Astrocyte of the spinal cord (primary cell): ENCODE measurements around the gene RAP2A.

Source experiments
- DNase-seq: peaks from one replicate; pipeline ENCODE4 v3.0.0; 2011; ENCODE audit warnings: low read depth, low spot score
- H3K4me3 ChIP-seq: 2 replicates; pipeline ENCODE4 v1.5.1; 2011; ENCODE audit warnings: low read depth, mild to moderate bottlenecking, low read length, moderate library complexity
- CTCF ChIP-seq: IDR thresholded peaks from 2 replicates; pipeline ENCODE4 v1.5.1; 2012; ENCODE audit warnings: low read depth, mild to moderate bottlenecking, low read length, inconsistent platforms
- in situ Hi-C: cut with HindIII; loops from 2 replicates; pipeline ENCODE4 v1.10.0; 2017; ENCODE audit warnings: low sequenced_read_pairs

RAP2A gene

DNA sequence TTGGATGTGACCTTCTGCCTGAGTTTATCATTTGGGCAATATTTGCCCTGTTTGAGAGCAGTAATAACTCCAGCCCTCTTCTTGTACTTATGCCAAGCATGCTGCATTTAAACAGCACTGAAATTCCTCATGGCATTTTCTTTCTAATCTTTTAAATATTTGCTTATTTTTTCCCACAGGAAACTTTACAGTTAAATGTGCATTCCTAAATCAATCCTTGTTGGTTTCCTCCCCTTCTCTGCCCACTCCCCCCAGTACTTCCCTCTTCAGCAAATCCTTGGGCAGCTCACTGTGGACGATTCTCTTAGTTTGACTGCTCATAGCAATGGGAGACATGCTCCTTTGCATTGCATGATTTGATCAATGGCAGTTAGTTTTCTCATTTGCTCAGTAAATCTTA is 68.7 kb downstream of the RAP2A start:
- no peak for TF ChIP-seq CTCF
- in situ Hi-C loops, result no loop called here
- DNase-seq, result no peak
- H3K4me3 ChIP-seq, result no peak overlapping the region

GRCh38 chr13:97505017-97505416 is 71.0 kb downstream of the RAP2A start:
- in situ Hi-C loops, result no loop called here
- no peak overlapping the region for H3K4me3 ChIP-seq
- DNase-seq, result no peak
- TF ChIP-seq CTCF, result no peak

GRCh38 chr13:97506511-97506910 is 72.5 kb downstream of the RAP2A start:
- no peak overlapping the region for H3K4me3 ChIP-seq
- in situ Hi-C loops, result no loop called here
- no peak for TF ChIP-seq CTCF
- DNase-seq, result no peak

- no peak for TF ChIP-seq CTCF
- in situ Hi-C loops, result no loop called here
- no peak overlapping the region for H3K4me3 ChIP-seq
- DNase-seq, result no peak
These were observed 78.8 kb downstream of the RAP2A start for GRCh38 chr13:97512732-97513131.

GRCh38 chr13:97515643-97516042 is 81.7 kb downstream of the RAP2A start:
- no peak overlapping the region for H3K4me3 ChIP-seq
- no peak for TF ChIP-seq CTCF
- DNase-seq, result no peak
- in situ Hi-C loops, result no loop called here

GRCh38 chr13:97517967-97518366 is 84.0 kb downstream of the RAP2A start:
- DNase-seq, result no peak
- in situ Hi-C loops, result no loop called here
- H3K4me3 ChIP-seq, result no peak overlapping the region
- TF ChIP-seq CTCF, result no peak
